Measurements from ENCODE around the gene MAP4K2. TPM values are rescaled to one million over a fixed set of nuclear protein-coding genes. Genes with fewer than 3 reads are reported as not detected.

Gene MAP4K2
- polyA plus RNA-seq, 3 donors from 2014 or later: 9.2 to 16.4 (median 15.9) TPM

DNA sequence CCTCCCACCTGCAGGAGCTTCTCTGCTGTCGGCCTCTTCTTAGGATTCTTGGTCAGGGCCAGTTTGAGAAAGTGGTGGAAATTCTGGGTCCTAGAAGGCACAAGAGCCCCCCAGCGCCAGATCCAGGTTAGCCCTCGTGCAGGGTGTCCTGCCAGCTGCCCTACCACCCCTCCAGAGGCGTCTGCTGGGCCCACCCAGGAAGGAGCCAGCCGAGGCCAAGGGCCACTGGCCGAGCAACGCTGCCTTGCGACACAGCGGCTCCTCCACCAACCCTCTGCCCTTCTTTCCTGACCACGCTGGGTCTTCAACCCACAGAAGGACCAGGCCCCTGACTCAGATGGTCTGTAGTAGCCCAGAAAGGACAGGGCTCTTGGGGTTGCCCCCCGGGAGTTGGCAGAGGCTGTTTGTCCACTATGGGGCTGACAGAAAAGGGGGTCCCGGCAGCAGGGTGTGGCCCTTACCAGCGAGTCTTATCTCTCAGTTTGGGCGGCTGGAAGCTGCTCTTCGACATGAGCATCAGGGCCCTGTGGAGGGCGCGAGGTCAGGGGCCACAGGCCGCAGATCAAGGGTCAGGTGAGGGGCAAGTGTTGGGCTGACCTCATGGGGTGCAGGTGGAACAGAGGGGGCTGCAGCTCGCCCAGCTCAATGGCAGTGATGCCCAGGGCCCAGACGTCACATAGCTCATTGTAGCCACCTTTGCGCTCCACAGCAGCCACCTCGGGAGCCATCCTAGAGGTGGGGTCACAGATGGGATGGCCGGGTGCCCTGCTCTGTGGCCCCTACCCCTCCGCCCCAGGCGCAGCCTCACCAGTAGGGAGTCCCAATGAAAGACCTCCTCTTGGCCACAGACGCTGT, 2.5 kb downstream of the MAP4K2 start:
- Mint-ChIP-seq H3K36me3 (peaks cover 0 to 4% (median 3%) of the 10 kb centered on the region in 3 donors), H3K4me3 (no peak overlapping the region), H3K9me3 (no peaks in the 10 kb centered on the region), H3K27me3 (ENCODE audit: low read depth in 3 of 3) (peaks cover 2 to 5% (median 2%) of the 10 kb centered on the region in 3 donors), H3K27ac (no peak overlapping the region), H3K4me1 (peaks cover 11 to 15% of the 10 kb centered on the region in 2 donors)
- no peak for DNase-seq

DNA sequence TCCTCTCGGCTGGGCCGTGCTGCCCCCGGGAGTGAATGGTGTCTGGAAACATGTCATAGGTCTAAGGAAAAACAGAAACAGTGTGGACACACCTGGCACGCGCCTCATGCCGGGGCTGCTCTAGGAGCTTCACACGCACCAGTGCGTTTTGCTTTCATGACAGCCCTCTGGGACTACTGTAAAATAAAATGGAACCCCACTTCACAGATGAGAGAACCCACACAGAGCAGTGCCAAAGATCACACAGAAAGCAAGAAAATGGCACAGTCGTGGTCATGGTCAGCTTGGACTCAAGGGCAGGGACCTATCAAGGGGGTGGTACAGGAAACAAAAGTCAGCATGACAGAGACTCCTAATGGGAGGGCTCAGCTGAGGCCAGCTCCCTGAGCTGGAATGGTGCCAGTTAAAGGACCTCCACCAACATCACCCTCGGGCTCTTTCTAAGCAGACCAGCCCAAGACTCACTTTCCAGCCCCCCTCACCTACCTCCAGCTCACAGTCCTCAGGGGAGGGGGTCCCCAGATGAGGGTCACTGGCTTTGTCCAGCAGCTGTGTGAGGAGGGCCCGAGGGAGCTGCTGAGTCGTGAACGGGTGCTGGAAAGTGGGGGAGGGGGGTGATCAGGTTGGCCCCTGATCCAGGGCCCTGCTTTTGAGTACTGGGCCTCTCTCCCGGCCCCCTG, 3.3 kb downstream of the MAP4K2 start:
- Mint-ChIP-seq H3K4me3 (no peak overlapping the region), H3K4me1 (peaks cover 11 to 15% of the 10 kb centered on the region in 2 donors), H3K27me3 (ENCODE audit: low read depth in 3 of 3) (peaks cover 2 to 5% (median 2%) of the 10 kb centered on the region in 3 donors), H3K36me3 (peaks cover 0 to 4% (median 3%) of the 10 kb centered on the region in 3 donors), H3K9me3 (no peaks in the 10 kb centered on the region), H3K27ac (peak overlapping the region in 1 of 6 donors; percentile 71)
- DNase-seq: no peak

DNA sequence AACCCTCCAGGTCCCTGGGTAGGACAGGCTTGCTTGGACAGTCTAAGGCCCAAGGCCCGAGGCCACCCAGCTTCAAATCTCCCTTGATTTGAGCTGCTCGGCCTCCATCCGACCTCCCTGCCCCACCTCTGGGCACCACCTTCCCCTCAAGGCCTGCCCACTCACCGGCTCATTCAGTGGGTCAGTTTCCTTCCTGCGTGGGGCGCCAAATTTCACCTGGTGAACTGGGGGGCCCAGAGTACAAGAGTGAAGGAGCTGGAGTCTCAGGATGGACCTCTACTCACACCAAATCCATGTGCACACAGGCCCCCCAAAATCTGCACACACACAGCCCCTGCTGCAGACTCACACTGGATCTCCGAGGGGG, 3.8 kb downstream of the MAP4K2 start:
- no peaks in the 10 kb centered on the region for H3K9me3 Mint-ChIP-seq
- peaks cover 0 to 4% (median 3%) of the 10 kb centered on the region in 3 donors for H3K36me3 Mint-ChIP-seq
- H3K27me3 Mint-ChIP-seq (ENCODE audit: low read depth in 3 of 3): peaks cover 2 to 5% (median 5%) of the 10 kb centered on the region in 3 donors
- no peak overlapping the region for H3K4me3 Mint-ChIP-seq
- no peak overlapping the region for H3K27ac Mint-ChIP-seq
- DNase-seq: no peak
- peaks cover 10 to 14% of the 10 kb centered on the region in 2 donors for H3K4me1 Mint-ChIP-seq

DNA sequence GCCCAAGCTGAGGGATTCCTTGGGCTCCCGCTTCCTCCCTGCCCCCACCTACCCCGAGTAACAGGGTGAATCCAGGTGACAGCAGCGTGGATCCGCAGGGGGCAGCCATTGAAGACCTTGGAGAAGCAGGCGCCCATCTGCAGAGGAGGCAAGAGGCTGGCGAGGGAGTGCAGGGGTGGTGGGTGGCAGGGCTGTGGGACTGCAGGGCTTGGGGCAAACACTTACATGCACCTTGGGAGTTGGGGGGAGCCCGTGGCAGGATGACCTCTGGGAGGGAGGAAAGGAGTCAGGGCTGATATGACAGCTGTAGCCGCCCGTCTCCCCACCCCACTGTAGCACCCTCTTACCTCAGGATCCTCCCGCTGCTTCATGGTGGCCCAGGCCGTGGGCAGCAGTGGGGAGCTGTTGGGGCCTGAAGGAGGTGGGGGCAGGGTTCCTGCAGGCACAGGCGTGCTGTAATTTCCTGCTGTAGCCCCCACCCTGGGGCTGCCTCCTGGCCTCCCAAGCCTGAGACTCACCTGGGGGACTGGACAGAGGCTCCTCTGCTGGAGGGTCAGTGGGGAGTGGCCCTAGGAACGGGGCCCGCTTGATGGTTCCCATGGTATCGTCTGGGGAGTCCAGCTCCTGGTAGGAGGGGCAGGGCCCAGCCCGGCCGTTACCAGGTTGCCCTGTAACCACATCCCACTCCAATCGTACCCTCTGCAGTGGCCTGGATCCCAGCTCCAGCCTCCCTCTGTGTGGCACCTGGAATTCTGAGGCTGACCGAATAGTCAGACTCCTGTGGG, 6.1 kb downstream of the MAP4K2 start:
- Mint-ChIP-seq H3K9me3 (no peaks in the 10 kb centered on the region), H3K4me3 (no peak overlapping the region), H3K27me3 (ENCODE audit: low read depth in 3 of 3) (peaks cover 0 to 4% (median 3%) of the 10 kb centered on the region in 3 donors), H3K4me1 (peaks cover 0 to 3% of the 10 kb centered on the region in 2 donors), H3K36me3 (peaks cover 0 to 4% (median 3%) of the 10 kb centered on the region in 3 donors), H3K27ac (no peak overlapping the region)
- no peak for DNase-seq

- peaks cover 0 to 3% (median 3%) of the 10 kb centered on the region in 3 donors for H3K27me3 Mint-ChIP-seq (ENCODE audit: low read depth in 3 of 3)
- no peak for DNase-seq
- peaks cover 0 to 4% (median 3%) of the 10 kb centered on the region in 3 donors for H3K36me3 Mint-ChIP-seq
- H3K9me3 Mint-ChIP-seq: no peaks in the 10 kb centered on the region
- H3K27ac Mint-ChIP-seq: peak overlapping the region in 1 of 6 donors; percentile 26
- peaks cover 0 to 2% of the 10 kb centered on the region in 2 donors for H3K4me1 Mint-ChIP-seq
- no peak overlapping the region for H3K4me3 Mint-ChIP-seq
These were observed 6.8 kb downstream of the MAP4K2 start for GRCh38 chr11:64796047-64796756.

DNA sequence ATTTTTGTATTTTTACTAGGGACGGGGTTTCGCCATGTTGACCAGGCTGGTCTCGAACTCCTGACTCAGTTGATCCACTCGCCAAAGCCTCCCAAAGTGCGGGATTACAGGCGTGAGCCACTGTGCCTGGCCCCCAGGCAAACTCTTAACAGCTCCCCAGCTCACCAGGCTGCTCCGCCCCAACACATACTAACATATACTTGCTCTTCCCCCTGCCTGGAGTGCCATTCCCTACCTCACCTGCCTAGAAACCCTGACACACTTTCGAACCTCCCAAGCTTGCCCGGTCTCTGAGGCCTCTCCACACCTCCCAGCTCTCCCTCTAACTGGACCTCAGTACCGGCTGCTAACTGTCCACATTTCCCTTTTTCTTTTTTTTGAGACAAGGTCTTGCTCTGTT, 8.5 kb downstream of the MAP4K2 start:
- H3K36me3 Mint-ChIP-seq: peaks cover 0 to 4% (median under 1%) of the 10 kb centered on the region in 3 donors
- peaks cover 0 to 2% of the 10 kb centered on the region in 2 donors for H3K4me1 Mint-ChIP-seq
- H3K27ac Mint-ChIP-seq: peak overlapping the region in 3 of 6 donors; percentile 49 to 63 (median 51)
- no peaks in the 10 kb centered on the region for H3K9me3 Mint-ChIP-seq
- no peak for DNase-seq
- H3K4me3 Mint-ChIP-seq: no peak overlapping the region
- peaks cover 0 to 3% (median 3%) of the 10 kb centered on the region in 3 donors for H3K27me3 Mint-ChIP-seq (ENCODE audit: low read depth in 3 of 3)

- Mint-ChIP-seq H3K27me3 (ENCODE audit: low read depth in 3 of 3) (peaks cover 0 to 3% (median 3%) of the 10 kb centered on the region in 3 donors), H3K4me3 (no peak overlapping the region), H3K27ac (peak overlapping the region in 2 of 6 donors; percentile 13 to 45), H3K4me1 (peaks cover 0 to 2% of the 10 kb centered on the region in 2 donors), H3K36me3 (no peaks in the 10 kb centered on the region), H3K9me3 (no peaks in the 10 kb centered on the region)
- no peak for DNase-seq
These were observed 9.5 kb downstream of the MAP4K2 start for GRCh38 chr11:64793271-64794160.

DNA sequence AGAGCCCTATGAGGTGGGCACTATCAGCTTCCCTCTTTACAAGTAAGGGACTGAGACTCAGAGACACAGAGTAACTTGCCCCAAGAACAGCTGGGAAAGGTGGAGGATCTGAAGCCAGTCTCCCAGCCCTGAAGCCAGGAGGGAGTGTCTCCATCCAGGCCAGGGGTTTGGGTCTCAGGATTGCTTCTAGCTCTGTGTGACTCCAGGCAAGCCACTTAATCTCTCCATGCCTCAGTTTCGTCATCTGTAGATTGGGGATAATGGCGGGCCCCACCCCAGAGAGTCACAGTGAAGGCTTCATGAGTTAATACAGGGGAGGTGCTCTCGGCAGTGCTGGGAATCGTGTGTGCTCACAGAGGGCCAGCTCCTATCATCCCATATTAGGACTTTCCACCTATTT, 10.5 kb downstream of the MAP4K2 start:
- Mint-ChIP-seq H3K36me3 (no peaks in the 10 kb centered on the region), H3K27ac (no peak overlapping the region), H3K9me3 (no peaks in the 10 kb centered on the region), H3K4me3 (no peak overlapping the region), H3K4me1 (peaks cover 3 to 5% of the 10 kb centered on the region in 2 donors), H3K27me3 (ENCODE audit: low read depth in 3 of 3) (peaks cover 0 to 3% (median 3%) of the 10 kb centered on the region in 3 donors)
- no peak for DNase-seq

DNA sequence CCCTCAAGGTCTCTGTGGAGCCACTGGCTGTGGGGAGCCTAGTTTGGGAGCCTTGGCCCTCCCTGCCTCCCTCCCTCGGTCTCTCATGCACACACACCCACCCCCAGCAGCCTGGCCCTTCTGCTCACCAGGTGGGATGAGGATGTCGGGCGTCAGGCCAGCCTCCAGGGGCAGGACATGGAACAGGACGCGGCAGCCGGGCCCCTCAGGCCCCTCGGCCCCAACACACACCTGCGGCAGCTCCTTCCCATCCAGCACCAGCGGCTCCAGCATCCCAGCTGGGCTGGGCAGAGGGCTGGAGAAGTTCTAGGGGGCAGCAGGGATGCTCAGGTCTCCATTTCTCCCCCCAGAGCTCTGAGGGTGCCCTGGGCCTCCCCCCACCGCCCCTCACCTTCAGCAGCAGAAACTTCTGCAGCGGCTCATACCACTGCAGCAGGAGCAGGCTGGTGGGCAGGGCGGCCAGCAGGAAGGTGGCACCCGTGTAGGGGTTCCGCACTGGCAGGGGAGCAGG, 11.2 kb downstream of the MAP4K2 start:
- H3K27me3 Mint-ChIP-seq (ENCODE audit: low read depth in 3 of 3): peaks cover 0 to 3% (median 3%) of the 10 kb centered on the region in 3 donors
- no peak overlapping the region for H3K4me3 Mint-ChIP-seq
- no peak for DNase-seq
- no peaks in the 10 kb centered on the region for H3K9me3 Mint-ChIP-seq
- no peak overlapping the region for H3K27ac Mint-ChIP-seq
- no peaks in the 10 kb centered on the region for H3K36me3 Mint-ChIP-seq
- peaks cover 5% of the 10 kb centered on the region in 2 donors for H3K4me1 Mint-ChIP-seq

DNA sequence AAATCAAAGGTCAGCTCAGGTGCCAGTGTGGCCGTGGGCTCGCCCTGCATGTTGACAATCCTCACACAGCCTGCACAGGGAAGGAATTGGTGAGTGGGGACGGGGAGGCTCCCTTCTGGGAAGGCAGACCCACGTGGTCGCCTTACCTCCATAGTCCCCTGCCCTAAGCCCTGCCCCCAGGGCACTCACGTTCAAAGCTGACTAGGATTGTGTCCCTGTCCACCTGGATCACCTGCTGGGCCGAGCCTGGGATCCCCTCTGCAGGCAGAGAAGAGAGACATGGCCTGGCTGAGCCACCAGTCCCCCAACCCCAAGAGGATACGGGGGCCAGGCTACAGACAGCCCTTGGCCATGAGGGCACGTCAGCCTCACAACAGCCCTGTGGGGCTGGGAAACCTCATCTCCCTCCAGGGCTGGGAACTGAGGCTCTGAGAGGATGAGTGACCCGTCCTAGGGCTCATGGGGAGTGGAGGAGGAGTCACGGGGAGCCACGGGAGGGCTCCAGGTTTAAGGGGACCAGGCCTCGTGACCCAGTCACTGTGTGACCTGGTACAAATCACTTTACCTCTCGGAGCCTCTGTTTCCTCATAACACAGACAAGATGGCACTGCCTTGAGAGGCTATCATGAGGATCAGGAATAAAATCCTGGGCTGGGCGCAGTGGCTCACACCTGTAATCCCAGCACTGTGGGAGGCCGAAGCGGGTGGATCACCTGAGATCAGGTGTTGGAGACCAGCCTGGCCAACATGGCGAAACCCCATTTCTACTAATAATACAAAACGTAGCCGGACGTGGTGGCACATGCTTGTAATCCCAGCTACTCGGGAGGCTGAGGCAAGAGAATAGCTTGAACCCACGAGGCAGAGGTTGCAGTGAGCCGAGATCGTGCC, 12.6 kb downstream of the MAP4K2 start:
- H3K27ac Mint-ChIP-seq: no peak overlapping the region
- no peaks in the 10 kb centered on the region for H3K36me3 Mint-ChIP-seq
- no peak for DNase-seq
- H3K27me3 Mint-ChIP-seq (ENCODE audit: low read depth in 3 of 3): peaks cover 0 to 3% (median 3%) of the 10 kb centered on the region in 3 donors
- peaks cover 5% of the 10 kb centered on the region in 2 donors for H3K4me1 Mint-ChIP-seq
- no peak overlapping the region for H3K4me3 Mint-ChIP-seq
- H3K9me3 Mint-ChIP-seq: no peaks in the 10 kb centered on the region

DNA sequence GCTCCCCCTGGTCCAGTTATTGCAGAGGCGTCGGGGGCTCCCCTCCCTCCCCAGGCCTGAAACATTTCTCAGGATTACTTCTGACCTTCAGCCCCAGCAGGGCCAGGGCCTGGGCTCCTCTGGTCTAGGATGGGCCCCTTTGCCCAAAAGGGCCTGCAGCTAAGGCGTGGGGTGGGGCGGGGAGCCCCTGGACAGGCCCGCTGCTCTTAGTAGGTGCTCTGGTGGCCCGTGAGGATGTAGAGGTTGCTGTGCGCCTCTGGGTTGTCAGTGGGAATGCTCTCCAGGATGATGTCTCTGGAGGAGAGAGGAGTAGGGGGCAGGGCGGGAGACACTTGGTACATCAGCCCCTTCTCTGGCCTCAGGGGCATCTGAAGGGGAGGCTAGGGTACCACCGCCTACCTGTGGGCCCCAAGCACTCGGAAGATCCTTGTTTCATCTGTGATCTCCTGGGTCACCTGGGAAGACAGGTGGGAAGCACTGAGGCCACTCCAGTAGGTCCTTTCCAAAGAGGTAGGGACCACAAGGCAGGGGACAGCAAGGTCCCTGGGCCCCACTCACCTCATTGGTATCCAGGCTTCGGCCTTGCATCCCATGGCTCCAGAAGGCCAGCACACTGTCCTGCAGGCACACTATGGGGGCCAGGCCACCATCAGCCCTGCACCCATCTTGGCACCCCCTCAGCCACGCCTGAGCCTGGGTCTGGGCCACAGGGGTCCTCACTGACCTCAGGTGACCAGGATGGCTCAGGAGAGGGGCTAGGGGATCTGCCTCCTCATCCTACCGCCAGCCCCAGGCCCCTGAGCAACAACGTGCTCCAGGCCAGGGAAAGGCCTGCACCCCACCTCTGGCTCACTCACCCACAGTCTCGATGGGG, 13.4 kb downstream of the MAP4K2 start:
- Mint-ChIP-seq H3K27ac (no peak overlapping the region), H3K4me1 (peaks cover 5% of the 10 kb centered on the region in 2 donors), H3K4me3 (no peak overlapping the region), H3K36me3 (no peaks in the 10 kb centered on the region), H3K9me3 (no peaks in the 10 kb centered on the region), H3K27me3 (ENCODE audit: low read depth in 3 of 3) (peaks cover 0 to 3% (median 2%) of the 10 kb centered on the region in 3 donors)
- no peak for DNase-seq

All from immature natural killer cell (primary cell).